ENCODE measurements around the gene PTGDS.

GRCh38 chr9:136962701-136963248 is 14.5 kb upstream of the PTGDS start:
- TF ChIP-seq, protein P1, sequence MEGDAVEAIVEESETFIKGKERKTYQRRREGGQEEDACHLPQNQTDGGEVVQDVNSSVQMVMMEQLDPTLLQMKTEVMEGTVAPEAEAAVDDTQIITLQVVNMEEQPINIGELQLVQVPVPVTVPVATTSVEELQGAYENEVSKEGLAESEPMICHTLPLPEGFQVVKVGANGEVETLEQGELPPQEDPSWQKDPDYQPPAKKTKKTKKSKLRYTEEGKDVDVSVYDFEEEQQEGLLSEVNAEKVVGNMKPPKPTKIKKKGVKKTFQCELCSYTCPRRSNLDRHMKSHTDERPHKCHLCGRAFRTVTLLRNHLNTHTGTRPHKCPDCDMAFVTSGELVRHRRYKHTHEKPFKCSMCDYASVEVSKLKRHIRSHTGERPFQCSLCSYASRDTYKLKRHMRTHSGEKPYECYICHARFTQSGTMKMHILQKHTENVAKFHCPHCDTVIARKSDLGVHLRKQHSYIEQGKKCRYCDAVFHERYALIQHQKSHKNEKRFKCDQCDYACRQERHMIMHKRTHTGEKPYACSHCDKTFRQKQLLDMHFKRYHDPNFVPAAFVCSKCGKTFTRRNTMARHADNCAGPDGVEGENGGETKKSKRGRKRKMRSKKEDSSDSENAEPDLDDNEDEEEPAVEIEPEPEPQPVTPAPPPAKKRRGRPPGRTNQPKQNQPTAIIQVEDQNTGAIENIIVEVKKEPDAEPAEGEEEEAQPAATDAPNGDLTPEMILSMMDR (IDR thresholded peaks at IDR 0.05), result no peak
- TF ChIP-seq EZH2 (IDR thresholded peaks at IDR 0.05; ENCODE audit: borderline replicate concordance, insufficient read depth, low read depth, low read length, poor library complexity, severe bottlenecking), result no peak

All from B cell (primary cell).